Ovary (tissue), 9 donors: ENCODE measurements around the gene UNC93B1. TPM values are rescaled to one million over a fixed set of nuclear protein-coding genes. Genes with fewer than 3 reads are reported as not detected.

Source experiments
- DNase-seq, 5 donors: peaks; one replicate each; pipeline ENCODE4 v3.0.0-alpha.2; 2019 to 2020
- H3K27ac ChIP-seq, 2 donors: fragments of 200-600 bp; one replicate each; pipeline versions ENCODE4 v1.5.1 to v1.8.0; 2019 to 2022
- H3K27me3 ChIP-seq: fragments of 200-600 bp; one replicate; pipeline ENCODE4 v1.8.0; 2022
- H3K36me3 ChIP-seq: fragments of 200-600 bp; sonication (generic); one replicate; pipeline ENCODE4 v1.5.1; 2019
- H3K4me1 ChIP-seq: one replicate; pipeline ENCODE4 v1.8.1; 2013; ENCODE audit warnings: mild to moderate bottlenecking, moderate library complexity; ENCODE audit not compliant: insufficient read depth
- H3K4me3 ChIP-seq: fragments of 200-600 bp; sonication (generic); one replicate; pipeline ENCODE4 v1.5.1; 2017
- H3K9me3 ChIP-seq, 2 donors: fragments of 200-600 bp in 1 of 2; sonication (generic) in 1 of 2; one replicate each; pipeline versions ENCODE4 v1.5.1 to v1.8.1; 2013 to 2019; ENCODE audit warnings: mild to moderate bottlenecking in 1 of 2, moderate library complexity in 1 of 2
- EP300 ChIP-seq: sonication (generic); formaldehyde crosslinking; IDR thresholded peaks from one replicate; pipeline ENCODE4 v1.6.1; 2017; ENCODE audit warnings: antibody characterized with exemption
- POLR2A ChIP-seq: fragments of 450-650 bp; IDR thresholded peaks from one replicate; pipeline ENCODE4 v1.6.1; 2017; ENCODE audit warnings: antibody characterized with exemption, mild to moderate bottlenecking, moderate library complexity
- WGBS, 3 donors: extraction: QIAGEN DNeasy Blood & Tissue Kit in 1 of 3; methylation state at CpG; one replicate each; pipeline versions ENCODE4 v1.1.5 to v1.1.7; 2013 to 2017; 5-methylcytosine and 5-hydroxymethylcytosine counted together
- intact Hi-C, 4 donors: fragments of 100-400 bp; cut with DNase I; formaldehyde crosslinking; loops; one replicate each; pipeline versions ENCODE4 v1.11.0 to v1.15.1; 2022 to 2023
- polyA plus RNA-seq, 2 donors: library from polyadenylated mRNA; stranded (reverse); fragments of 200-250 nt in 1 of 2; fragments of 350-450 nt in 1 of 2; fragmentation: Illumina TruSeq in 1 of 2; extraction: RNeasy Lipid Tissue Mini Kit (QIAGEN cat#74804) in 1 of 2; gene quantifications; one replicate each; pipeline ENCODE4 v1.2.3, GENCODE V29; 2013 to 2014
- total RNA-seq, 7 donors: library from RNA; depleted of rRNA in 2 of 7; stranded (reverse); fragments of >200 nt in 2 of 7; fragmentation: NEBNext Ultra II Directional in 3 of 7; extraction: Animal tissue kit (Norgen Biotek cat#: 25700) in 3 of 7; gene quantifications; one replicate each; pipeline versions ENCODE4 v1.1.0 to v1.2.4, GENCODE V29; 2016 to 2023
- TF ChIP-seq, protein P1 (sequence below), 3 donors: fragments of 450-650 bp in 2 of 3; fragments of 200-600 bp in 1 of 3; IDR thresholded peaks; one replicate each; pipeline versions ENCODE4 v1.5.1 to v1.8.0; 2016 to 2022; ENCODE audit warnings: antibody characterized with exemption in 3 of 3, mild to moderate bottlenecking in 1 of 3
- donor health status: DM: no; HTN: no; CAD: no; lungs with moderate emphysema.
- donor health status: DM: no; HTN: no; CAD: no.
- donor health status: Bipolar disorder and iron deficiency.
- donor health status: DM: yes; HTN: yes; CAD: no.
- donor health status: DM: no; HTN: no; CAD: no.
- donor health status: DM: yes; HTN: yes; CAD: no.

The UNC93B1 gene
- total and polyA plus RNA-seq, 9 donors: 9.0 to 39.6 (median 12.0) TPM

- 31 to 50% (median 34%) methylated on average over 15 to 16 of the region's 16 CpGs for WGBS, 3 donors
- Histone ChIP-seq H3K4me1 (peaks cover 10% of the 10 kb centered on the region), H3K27ac (peak overlapping the region in 1 of 2 donors; percentile 4), H3K36me3 (no peaks in the 10 kb centered on the region), H3K4me3 (no peak overlapping the region), H3K27me3 (no peaks in the 10 kb centered on the region), H3K9me3 (no peaks in the 10 kb centered on the region)
- intact Hi-C loops: no loop called here
- TF ChIP-seq, protein P1, sequence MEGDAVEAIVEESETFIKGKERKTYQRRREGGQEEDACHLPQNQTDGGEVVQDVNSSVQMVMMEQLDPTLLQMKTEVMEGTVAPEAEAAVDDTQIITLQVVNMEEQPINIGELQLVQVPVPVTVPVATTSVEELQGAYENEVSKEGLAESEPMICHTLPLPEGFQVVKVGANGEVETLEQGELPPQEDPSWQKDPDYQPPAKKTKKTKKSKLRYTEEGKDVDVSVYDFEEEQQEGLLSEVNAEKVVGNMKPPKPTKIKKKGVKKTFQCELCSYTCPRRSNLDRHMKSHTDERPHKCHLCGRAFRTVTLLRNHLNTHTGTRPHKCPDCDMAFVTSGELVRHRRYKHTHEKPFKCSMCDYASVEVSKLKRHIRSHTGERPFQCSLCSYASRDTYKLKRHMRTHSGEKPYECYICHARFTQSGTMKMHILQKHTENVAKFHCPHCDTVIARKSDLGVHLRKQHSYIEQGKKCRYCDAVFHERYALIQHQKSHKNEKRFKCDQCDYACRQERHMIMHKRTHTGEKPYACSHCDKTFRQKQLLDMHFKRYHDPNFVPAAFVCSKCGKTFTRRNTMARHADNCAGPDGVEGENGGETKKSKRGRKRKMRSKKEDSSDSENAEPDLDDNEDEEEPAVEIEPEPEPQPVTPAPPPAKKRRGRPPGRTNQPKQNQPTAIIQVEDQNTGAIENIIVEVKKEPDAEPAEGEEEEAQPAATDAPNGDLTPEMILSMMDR (IDR thresholded peaks at IDR 0.05): no peak
- TF ChIP-seq POLR2A (no peak), EP300 (no peak)
- peak in 4 of 5 donors; percentile 51 to 76 (median 63) for DNase-seq
Measured at GRCh38 chr11:68014157-68014946, 10.5 kb upstream of the UNC93B1 start.

DNA sequence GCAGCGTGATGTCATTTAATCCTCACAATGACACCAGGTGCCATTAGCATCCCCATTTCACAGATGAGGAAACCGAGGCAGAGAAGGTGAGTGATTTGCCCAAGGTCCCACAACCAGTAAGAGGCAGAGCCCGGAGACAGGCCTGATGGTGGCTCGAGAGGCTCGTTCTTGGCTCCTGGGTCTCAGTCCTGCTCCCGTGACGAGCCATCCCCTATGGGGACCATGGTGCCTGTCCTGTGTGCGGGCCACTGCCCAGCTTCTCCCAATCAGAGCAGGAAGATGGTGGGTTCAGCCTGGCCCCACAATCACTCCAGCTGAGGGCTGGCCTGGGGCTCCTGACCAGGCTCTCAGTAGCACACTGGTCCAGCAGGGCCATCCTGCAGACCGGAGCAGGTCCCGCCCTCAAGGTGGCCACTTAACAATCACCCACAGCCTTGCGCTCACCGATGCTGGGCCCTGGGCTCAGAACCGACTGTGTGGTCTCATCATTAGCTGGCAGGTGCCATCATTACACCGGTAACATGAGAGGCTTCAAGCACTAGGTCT, 9.8 kb upstream of the UNC93B1 start:
- intact Hi-C loops: no loop called here
- Histone ChIP-seq H3K27me3 (no peaks in the 10 kb centered on the region), H3K4me1 (peaks cover 10% of the 10 kb centered on the region), H3K36me3 (no peaks in the 10 kb centered on the region), H3K4me3 (no peak overlapping the region), H3K9me3 (no peaks in the 10 kb centered on the region), H3K27ac (peak overlapping the region in 1 of 2 donors; percentile 4)
- TF ChIP-seq, protein P1 (IDR thresholded peaks at IDR 0.05): no peak
- TF ChIP-seq POLR2A (no peak), EP300 (no peak)
- WGBS, 3 donors: 84 to 88% (median 87%) methylated on average over 14 of the region's 14 CpGs
- DNase-seq: no peak

DNA sequence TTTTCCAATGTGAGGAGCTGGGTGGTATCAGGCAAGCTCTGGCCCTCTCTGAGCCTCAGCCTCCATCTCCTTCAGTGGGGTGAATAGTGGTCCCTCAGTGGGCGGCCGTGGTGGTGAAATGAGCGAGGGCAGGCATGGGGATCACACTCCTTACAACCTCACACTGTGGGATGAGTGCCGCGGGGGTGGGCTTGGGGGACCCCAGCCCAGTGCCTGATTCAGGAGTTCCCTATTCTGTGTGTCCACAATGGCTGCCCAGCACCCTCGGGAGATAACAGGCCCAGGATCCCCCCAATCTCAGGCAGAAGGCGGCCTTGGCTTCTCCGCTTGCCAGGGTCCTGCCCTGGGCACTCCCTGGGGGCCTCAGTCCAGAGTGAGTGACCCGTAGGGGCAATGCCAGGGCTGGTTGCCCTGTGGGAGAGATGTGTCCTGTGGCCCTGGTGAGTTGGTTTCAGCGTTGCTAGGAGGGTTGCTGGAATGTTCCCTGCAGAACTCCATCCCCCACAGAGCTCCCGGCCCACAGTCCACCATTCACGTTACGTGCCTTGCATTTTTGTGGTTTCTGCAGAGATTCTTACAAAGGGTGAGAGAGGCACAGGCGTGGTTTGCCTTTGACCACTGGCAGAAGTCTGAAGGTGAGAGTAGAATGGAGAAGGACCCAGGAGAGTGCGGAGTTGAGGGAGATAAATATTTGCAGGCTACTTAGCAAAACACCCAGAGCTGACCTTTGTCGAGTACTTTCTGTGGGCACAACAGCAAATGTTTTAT, 9.1 kb upstream of the UNC93B1 start:
- intact Hi-C loops: no loop called here
- TF ChIP-seq, protein P1 (IDR thresholded peaks at IDR 0.05): no peak
- TF ChIP-seq EP300 (no peak), POLR2A (no peak)
- Histone ChIP-seq H3K9me3 (no peaks in the 10 kb centered on the region), H3K27me3 (no peaks in the 10 kb centered on the region), H3K36me3 (no peaks in the 10 kb centered on the region), H3K4me3 (no peak overlapping the region), H3K27ac (peak overlapping the region in 1 of 2 donors; percentile 52), H3K4me1 (peaks cover 10% of the 10 kb centered on the region)
- DNase-seq: peak in 2 of 5 donors; percentile 59 to 66
- 40 to 53% (median 44%) methylated on average over 16 of the region's 16 CpGs for WGBS, 3 donors

GRCh38 chr11:68012044-68012842, 8.3 kb upstream of the UNC93B1 start:
- 78 to 83% (median 79%) methylated on average over 16 to 17 of the region's 17 CpGs for WGBS, 3 donors
- Histone ChIP-seq H3K4me1 (peaks cover 10% of the 10 kb centered on the region), H3K4me3 (no peak overlapping the region), H3K36me3 (no peaks in the 10 kb centered on the region), H3K27ac (no peak overlapping the region), H3K27me3 (no peaks in the 10 kb centered on the region), H3K9me3 (no peaks in the 10 kb centered on the region)
- no peak for TF ChIP-seq POLR2A
- TF ChIP-seq, protein P1 (IDR thresholded peaks at IDR 0.05): no peak
- TF ChIP-seq EP300: no peak
- DNase-seq: peak in 1 of 5 donors; percentile 28
- intact Hi-C loops: no loop called here
